Keratinocyte (primary cell): ENCODE measurements around the gene IFRD2. TPM values are rescaled to one million over a fixed set of nuclear protein-coding genes. Genes with fewer than 3 reads are reported as not detected.

Experiments
- DNase-seq: peaks from one replicate; pipeline ENCODE4 v3.0.0-alpha.2; 2011; ENCODE audit warnings: low read depth, missing footprints, low spot score
- FAIRE-seq: peaks from 2 replicates; lab custom pipeline; 2011; peaks lifted over from hg19 to GRCh38; lab: Jason Lieb, UNC
- H2AFZ ChIP-seq: 2 replicates; pipeline ENCODE4 v1.6.0; 2012; ENCODE audit warnings: low read length, control low read depth, inconsistent platforms; ENCODE audit not compliant: control insufficient read depth
- H3K27ac ChIP-seq: 2 replicates; pipeline ENCODE4 v1.5.1; 2011; ENCODE audit warnings: low read length; ENCODE audit not compliant: control insufficient read depth, insufficient read depth
- H3K27me3 ChIP-seq: 3 replicates; pipeline ENCODE4 v1.6.0; 2011; ENCODE audit warnings: low read length; ENCODE audit not compliant: control insufficient read depth, insufficient read depth; ENCODE audit errors: extremely low read depth
- H3K36me3 ChIP-seq, 2 experiments: 2 replicates in 1 of 2; 3 replicates in 1 of 2; pipeline ENCODE4 v1.5.1; 2011; ENCODE audit warnings: low read length in 2 of 2, mild to moderate bottlenecking in 1 of 2; ENCODE audit not compliant: control insufficient read depth in 2 of 2, insufficient read depth in 2 of 2; ENCODE audit errors: extremely low read depth in 1 of 2
- H3K4me1 ChIP-seq: 3 replicates; pipeline ENCODE4 v1.5.1; 2011; ENCODE audit warnings: low read length; ENCODE audit not compliant: control insufficient read depth, insufficient read depth; ENCODE audit errors: extremely low read depth
- H3K4me2 ChIP-seq: 3 replicates; pipeline ENCODE4 v1.6.0; 2011; ENCODE audit warnings: low read depth, low read length; ENCODE audit not compliant: control insufficient read depth, insufficient read depth; ENCODE audit errors: extremely low read depth
- H3K4me3 ChIP-seq, 3 experiments: fragments of 200-600 bp in 1 of 3; sonication (generic) in 1 of 3; 2 replicates in 2 of 3; 3 replicates in 1 of 3; pipeline ENCODE4 v1.5.1; 2011 to 2016; ENCODE audit warnings: low read length in 3 of 3, mild to moderate bottlenecking in 3 of 3, control low read depth in 2 of 3, inconsistent platforms in 1 of 3, low read depth in 1 of 3, mixed read lengths in 1 of 3, mixed run types in 1 of 3, moderate library complexity in 1 of 3; ENCODE audit not compliant: control insufficient read depth in 2 of 3, insufficient read depth in 2 of 3; ENCODE audit errors: extremely low read depth in 1 of 3
- H3K79me2 ChIP-seq: 2 replicates; pipeline ENCODE4 v1.6.0; 2012; ENCODE audit warnings: low read length; ENCODE audit not compliant: control insufficient read depth, insufficient read depth
- H3K9ac ChIP-seq: 3 replicates; pipeline ENCODE4 v1.6.0; 2011; ENCODE audit warnings: low read length; ENCODE audit not compliant: control insufficient read depth, insufficient read depth; ENCODE audit errors: extremely low read depth
- H3K9me1 ChIP-seq: 3 replicates; pipeline ENCODE4 v1.6.0; 2011; ENCODE audit warnings: low read length; ENCODE audit not compliant: control insufficient read depth, insufficient read depth; ENCODE audit errors: extremely low read depth
- H3K9me3 ChIP-seq: 2 replicates; pipeline ENCODE4 v1.5.1; 2012; ENCODE audit warnings: low read depth, low read length; ENCODE audit not compliant: control insufficient read depth
- H4K20me1 ChIP-seq: 3 replicates; pipeline ENCODE4 v1.6.0; 2011; ENCODE audit warnings: low read length; ENCODE audit not compliant: control insufficient read depth, insufficient read depth; ENCODE audit errors: extremely low read depth
- EZH2 ChIP-seq: IDR thresholded peaks from one replicate; pipeline ENCODE4 v1.6.1; 2012; ENCODE audit warnings: inconsistent platforms, mild to moderate bottlenecking, low read length, moderate library complexity
- dilution Hi-C: fragments of 300-500 bp; cut with MboI; formaldehyde crosslinking; loops from one replicate; pipeline ENCODE4 v1.7.0; 2020; ENCODE audit warnings: low sequenced_read_pairs; ENCODE audit not compliant: extremely low pct_ligation_motif_present
- polyA plus RNA-seq, 5 experiments: library from polyadenylated mRNA; depleted of rRNA in 3 of 5; stranded (reverse) in 3 of 5; stranded (forward) in 1 of 5; unstranded in 1 of 5; fragments of >200 nt; gene quantifications; 1 replicate in 1 of 5; 2 replicates in 3 of 5; 3 replicates in 1 of 5; pipeline versions ENCODE4 v1.2.1 to v1.2.3, GENCODE V29; 2011 to 2012; ENCODE audit warnings: missing spikeins in 2 of 5, low read depth in 1 of 5, low replicate concordance in 1 of 5
- TF ChIP-seq, protein P1 (sequence below), 3 experiments: IDR thresholded peaks in 1 of 3; conservative IDR thresholded peaks in 1 of 3; optimal IDR thresholded peaks in 1 of 3; 2 replicates in 2 of 3; 3 replicates in 1 of 3; pipeline versions ENCODE3 to v1.5.1; 2011; ENCODE audit warnings: low read length in 3 of 3, mild to moderate bottlenecking in 3 of 3, moderate library complexity in 2 of 3, control low read depth in 1 of 3, inconsistent platforms in 1 of 3; ENCODE audit not compliant: insufficient read depth in 2 of 3; ENCODE audit errors: extremely low read depth in 1 of 3

IFRD2 gene
- polyA plus RNA-seq, 1 donor (not counting 4 experiments of a cell fraction or from before 2014, with no cell fraction given), result 50.3 TPM

DNA sequence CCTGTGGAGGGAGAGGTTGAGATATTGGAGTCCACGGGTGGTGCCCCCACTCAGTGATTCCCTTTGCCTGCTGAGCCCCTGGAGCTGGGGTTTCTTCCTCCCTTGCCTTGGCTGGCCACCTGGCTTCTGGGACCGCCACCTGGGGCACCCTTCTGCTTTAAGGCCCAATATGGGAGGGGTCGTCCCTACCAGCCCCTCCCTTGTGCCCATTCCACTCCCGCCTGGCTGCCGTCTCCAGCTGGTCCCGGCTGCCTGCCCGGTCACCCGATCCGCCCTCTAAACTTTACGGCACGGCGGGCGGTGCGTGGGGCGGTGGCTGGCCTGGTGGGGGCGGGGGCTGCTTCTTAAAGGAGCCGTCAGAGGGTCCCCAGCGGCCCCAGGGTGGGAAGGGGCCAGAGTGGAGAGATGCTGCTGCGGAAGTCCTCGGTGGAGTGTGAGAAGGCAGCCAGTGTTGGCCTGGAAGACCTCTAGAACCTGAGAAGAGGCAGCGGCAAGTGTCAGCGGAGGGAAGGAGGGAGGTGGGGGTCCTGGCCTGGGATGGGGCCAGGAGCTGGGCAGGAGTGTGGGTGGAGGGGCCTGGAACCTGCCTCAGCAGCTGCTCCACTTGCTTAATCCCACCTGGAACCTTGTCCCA is 24.8 kb downstream of the IFRD2 start:
- H3K9me1 ChIP-seq, result peaks cover 2% of the 10 kb centered on the region
- H3K27me3 ChIP-seq, result peaks cover 3% of the 10 kb centered on the region
- H3K79me2 ChIP-seq, result no peaks in the 10 kb centered on the region
- no peak overlapping the region for H3K27ac ChIP-seq
- no peak for DNase-seq
- peaks cover 33% of the 10 kb centered on the region for H3K4me1 ChIP-seq
- no peak overlapping the region for H3K9ac ChIP-seq
- dilution Hi-C loops, result no loop called here
- H3K36me3 ChIP-seq, result no peaks in the 10 kb centered on the region
- no peaks in the 10 kb centered on the region for H4K20me1 ChIP-seq
- no peaks in the 10 kb centered on the region for H3K9me3 ChIP-seq
- no peak overlapping the region for H2AFZ ChIP-seq
- TF ChIP-seq, protein P1, sequence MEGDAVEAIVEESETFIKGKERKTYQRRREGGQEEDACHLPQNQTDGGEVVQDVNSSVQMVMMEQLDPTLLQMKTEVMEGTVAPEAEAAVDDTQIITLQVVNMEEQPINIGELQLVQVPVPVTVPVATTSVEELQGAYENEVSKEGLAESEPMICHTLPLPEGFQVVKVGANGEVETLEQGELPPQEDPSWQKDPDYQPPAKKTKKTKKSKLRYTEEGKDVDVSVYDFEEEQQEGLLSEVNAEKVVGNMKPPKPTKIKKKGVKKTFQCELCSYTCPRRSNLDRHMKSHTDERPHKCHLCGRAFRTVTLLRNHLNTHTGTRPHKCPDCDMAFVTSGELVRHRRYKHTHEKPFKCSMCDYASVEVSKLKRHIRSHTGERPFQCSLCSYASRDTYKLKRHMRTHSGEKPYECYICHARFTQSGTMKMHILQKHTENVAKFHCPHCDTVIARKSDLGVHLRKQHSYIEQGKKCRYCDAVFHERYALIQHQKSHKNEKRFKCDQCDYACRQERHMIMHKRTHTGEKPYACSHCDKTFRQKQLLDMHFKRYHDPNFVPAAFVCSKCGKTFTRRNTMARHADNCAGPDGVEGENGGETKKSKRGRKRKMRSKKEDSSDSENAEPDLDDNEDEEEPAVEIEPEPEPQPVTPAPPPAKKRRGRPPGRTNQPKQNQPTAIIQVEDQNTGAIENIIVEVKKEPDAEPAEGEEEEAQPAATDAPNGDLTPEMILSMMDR (optimal IDR thresholded peaks at IDR 0.05 in 1 of 3, IDR thresholded peaks at IDR 0.05 in 1 of 3, conservative IDR thresholded peaks at IDR 0.05 in 1 of 3; ENCODE audit: extremely low read depth in 1 of 3, insufficient read depth in 2 of 3, low read length in 3 of 3), result no peak
- no peak for TF ChIP-seq EZH2
- no peak overlapping the region for H3K4me2 ChIP-seq
- FAIRE-seq, result no peak
- no peak overlapping the region for H3K4me3 ChIP-seq

DNA sequence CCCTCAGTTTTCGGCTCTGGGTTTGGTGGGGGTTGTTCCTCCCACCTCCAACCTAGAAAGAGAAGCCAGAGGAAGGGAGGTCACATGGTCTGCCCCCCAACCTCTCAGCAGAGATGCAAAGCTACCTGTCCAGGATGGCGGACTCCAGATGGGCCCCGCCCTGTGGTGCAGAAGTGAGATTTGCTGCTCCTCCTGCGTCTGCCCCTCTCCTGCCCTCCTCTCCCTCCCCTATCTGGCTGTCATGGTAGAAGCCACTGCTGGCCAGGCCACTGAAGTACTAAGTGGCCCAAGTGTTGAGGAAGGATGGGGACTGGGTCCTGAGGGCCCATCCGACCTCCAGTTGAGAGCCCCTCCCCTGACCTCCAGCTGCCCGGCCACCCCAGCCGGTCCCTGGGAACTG is 25.4 kb downstream of the IFRD2 start:
- Histone ChIP-seq H3K9me1 (peaks cover 2% of the 10 kb centered on the region), H3K27ac (no peak overlapping the region), H3K4me3 (no peak overlapping the region), H2AFZ (no peak overlapping the region), H3K4me2 (no peak overlapping the region), H3K36me3 (no peaks in the 10 kb centered on the region), H3K9ac (no peak overlapping the region), H3K79me2 (no peaks in the 10 kb centered on the region), H3K4me1 (peaks cover 33% of the 10 kb centered on the region), H3K27me3 (peaks cover 3% of the 10 kb centered on the region), H3K9me3 (no peaks in the 10 kb centered on the region), H4K20me1 (no peaks in the 10 kb centered on the region)
- dilution Hi-C loops, result no loop called here
- no peak for DNase-seq
- FAIRE-seq, result no peak
- TF ChIP-seq, protein P1 (optimal IDR thresholded peaks at IDR 0.05 in 1 of 3, IDR thresholded peaks at IDR 0.05 in 1 of 3, conservative IDR thresholded peaks at IDR 0.05 in 1 of 3; ENCODE audit: extremely low read depth in 1 of 3, insufficient read depth in 2 of 3, low read length in 3 of 3), result no peak
- no peak for TF ChIP-seq EZH2
